GM12873 (cell line): ENCODE data around the gene HFM1.
A peak's percentile ranks its signal among the peaks of the same experiment; 100 is the strongest.

ENCODE experiments used
- CTCF ChIP-seq: IDR thresholded peaks from 2 replicates; pipeline ENCODE4 v1.5.1; 2012; ENCODE audit warnings: low read depth, mild to moderate bottlenecking, moderate library complexity, low read length, control low read depth; ENCODE audit not compliant: insufficient read depth; ENCODE audit errors: missing control alignments

The HFM1 gene

GRCh38 chr1:91427741-91428140 is 23.1 kb upstream of the HFM1 start:
- TF ChIP-seq CTCF, result no peak

GRCh38 chr1:91412371-91412770 is 7.7 kb upstream of the HFM1 start:
- TF ChIP-seq CTCF, result no peak

GRCh38 chr1:91406773-91407389 is 2.2 kb upstream of the HFM1 start:
- no peak for TF ChIP-seq CTCF

- peak; percentile 33 for TF ChIP-seq CTCF
Measured at GRCh38 chr1:91402023-91402422, 2.6 kb downstream of the HFM1 start.

- TF ChIP-seq CTCF, result no peak
Measured at GRCh38 chr1:91400133-91400725, 4.4 kb downstream of the HFM1 start.

GRCh38 chr1:91398291-91398690 is 6.3 kb downstream of the HFM1 start:
- TF ChIP-seq CTCF, result no peak

- no peak for TF ChIP-seq CTCF
Measured at GRCh38 chr1:91397605-91398004, 7.0 kb downstream of the HFM1 start.
